ENCODE data around the gene STAMBP. TPM values are rescaled to one million over a fixed set of nuclear protein-coding genes. Genes with fewer than 3 reads are reported as not detected.

STAMBP gene
- total RNA-seq, 2 experiments from 2014 or later, result 76.9 to 87.1 TPM

- no peak for TF ChIP-seq CTCF (IDR thresholded peaks at IDR 0.05)
- intact Hi-C loops (cut with micrococcal nuclease), result no loop called here
- ATAC-seq (no peak), DNase-seq (no peak)
- Mint-ChIP-seq H3K9me3 (no peaks in the 10 kb centered on the region), H3K36me3 (ENCODE audit: low read depth) (no peaks in the 10 kb centered on the region), H3K27ac (peak overlapping the region; percentile 87), H3K4me1 (ENCODE audit: low read depth) (peaks cover 31% of the 10 kb centered on the region), H3K4me3 (no peak overlapping the region), H3K27me3 (no peaks in the 10 kb centered on the region)
- ChIA-PET CTCF (interaction anchor here (0.8 to 1.7 kb wide), 5 partner anchors 14 to 224 kb away, joined by 3 to 8 read pairs (median 4); no protein-coding TSS in a partner anchor), POLR2A (interaction anchor here (1.0 to 2.0 kb wide), 4 partner anchors 10 to 69 kb away, joined by 3 to 7 read pairs (median 5); partner anchors contain the start of gene STAMBP)
These were observed 68.5 kb downstream of the STAMBP start for GRCh38 chr2:73897240-73897583.

GRCh38 chr2:73897934-73898333 lies 69.2 kb downstream of the STAMBP start:
- TF ChIP-seq CTCF (IDR thresholded peaks at IDR 0.05), result no peak
- POLR2A ChIA-PET, result no interaction called here
- CTCF ChIA-PET, result no interaction called here
- Mint-ChIP-seq H3K27ac (no peak overlapping the region), H3K36me3 (ENCODE audit: low read depth) (no peaks in the 10 kb centered on the region), H3K27me3 (no peaks in the 10 kb centered on the region), H3K4me1 (ENCODE audit: low read depth) (peaks cover 31% of the 10 kb centered on the region), H3K4me3 (no peak overlapping the region), H3K9me3 (no peaks in the 10 kb centered on the region)
- no peak for ATAC-seq
- DNase-seq, result no peak
- intact Hi-C loops (cut with micrococcal nuclease), result no loop called here

GRCh38 chr2:73899801-73900336 lies 71.1 kb downstream of the STAMBP start:
- Mint-ChIP-seq H3K4me3 (no peak overlapping the region), H3K36me3 (ENCODE audit: low read depth) (no peaks in the 10 kb centered on the region), H3K27ac (no peak overlapping the region), H3K9me3 (no peaks in the 10 kb centered on the region), H3K4me1 (ENCODE audit: low read depth) (peaks cover 26% of the 10 kb centered on the region), H3K27me3 (no peaks in the 10 kb centered on the region)
- ChIA-PET POLR2A (interaction anchor here (1.0 kb wide), 1 partner anchor 8 kb away, joined by 3 read pairs; no protein-coding TSS in a partner anchor), CTCF (interaction anchor here (1.1 to 1.4 kb wide), 3 partner anchors 12 to 76 kb away, joined by 3 to 4 read pairs (median 3); no protein-coding TSS in a partner anchor)
- no peak for TF ChIP-seq CTCF (IDR thresholded peaks at IDR 0.05)
- ATAC-seq (no peak), DNase-seq (no peak)
- intact Hi-C loops (cut with micrococcal nuclease), result no loop called here

- CTCF ChIA-PET, result no interaction called here
- no peak for TF ChIP-seq CTCF (IDR thresholded peaks at IDR 0.05)
- H3K27me3 Mint-ChIP-seq, result no peaks in the 10 kb centered on the region
- intact Hi-C loops (cut with micrococcal nuclease), result no loop called here
- no peak overlapping the region for H3K27ac Mint-ChIP-seq
- peaks cover 15% of the 10 kb centered on the region for H3K4me1 Mint-ChIP-seq (ENCODE audit: low read depth)
- ATAC-seq (no peak), DNase-seq (no peak)
- no peaks in the 10 kb centered on the region for H3K9me3 Mint-ChIP-seq
- H3K4me3 Mint-ChIP-seq, result no peak overlapping the region
- POLR2A ChIA-PET, result no interaction called here
- no peaks in the 10 kb centered on the region for H3K36me3 Mint-ChIP-seq (ENCODE audit: low read depth)
These were observed 72.4 kb downstream of the STAMBP start for GRCh38 chr2:73901143-73901542.

- Mint-ChIP-seq H3K4me3 (no peak overlapping the region), H3K27me3 (no peaks in the 10 kb centered on the region), H3K36me3 (ENCODE audit: low read depth) (no peaks in the 10 kb centered on the region), H3K9me3 (no peaks in the 10 kb centered on the region), H3K4me1 (ENCODE audit: low read depth) (peaks cover 4% of the 10 kb centered on the region), H3K27ac (no peak overlapping the region)
- intact Hi-C loops (cut with micrococcal nuclease), result no loop called here
- ChIA-PET POLR2A (interaction anchor here (0.6 kb wide), 1 partner anchor 241 kb away, joined by 3 read pairs; no protein-coding TSS in a partner anchor), CTCF (interaction anchor here (1.0 to 1.5 kb wide), 3 partner anchors 37 to 78 kb away, joined by 3 read pairs; no protein-coding TSS in a partner anchor)
- ATAC-seq (no peak), DNase-seq (no peak)
- no peak for TF ChIP-seq CTCF (IDR thresholded peaks at IDR 0.05)
These were observed 73.5 kb downstream of the STAMBP start for GRCh38 chr2:73902284-73902683.
